ENCODE measurements around the gene MOB3A. TPM values are rescaled to one million over a fixed set of nuclear protein-coding genes. Genes with fewer than 3 reads are reported as not detected.
A peak's percentile ranks its signal among the peaks of the same experiment; 100 is the strongest.

Gene MOB3A
- total and polyA plus RNA-seq, 2 of the 13 experiments (the other 11 are each of a cell fraction or from before 2014, with no cell fraction given): 3.5 to 17.8 TPM

DNA sequence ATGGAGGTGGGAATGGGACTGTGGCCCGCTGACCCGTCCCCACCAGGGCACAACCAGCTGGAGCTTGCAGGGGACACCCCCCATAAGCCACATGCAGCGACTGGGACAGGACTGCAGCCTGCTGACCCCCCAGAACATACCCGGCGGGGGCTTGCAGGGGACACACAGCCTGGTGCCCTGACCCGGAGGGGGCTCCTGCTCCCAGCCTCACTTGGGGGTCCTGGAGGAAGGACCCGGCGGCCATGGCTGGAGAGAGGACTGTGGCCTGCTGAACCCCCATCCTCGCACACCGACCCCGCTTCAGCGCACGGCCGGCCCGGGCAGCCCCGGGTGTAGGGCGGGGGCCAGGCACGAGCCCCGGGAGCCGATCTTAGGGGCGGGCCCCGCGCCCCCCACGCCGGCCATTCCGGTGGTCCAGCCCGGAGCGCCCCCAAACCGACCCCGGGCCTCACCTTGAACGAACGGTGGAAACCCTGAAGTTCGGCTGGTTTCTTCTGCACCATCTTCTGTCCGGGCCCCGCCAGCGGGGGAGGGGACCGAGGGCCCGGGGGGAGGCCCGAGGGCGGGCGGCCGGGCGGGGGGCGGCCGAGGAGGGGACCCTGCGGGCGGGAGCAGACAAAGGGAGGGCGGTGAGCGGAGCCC, 45.7 kb downstream of the MOB3A start:
- H3K27ac ChIP-seq (ENCODE audit: extremely low read length, insufficient read depth, low read length): peak overlapping the region; percentile 63
- H3K4me2 ChIP-seq (ENCODE audit: low read depth, low read length): peak overlapping the region; percentile 88
- H3K36me3 ChIP-seq (replicated peaks in 1 of 2; ENCODE audit: control insufficient read depth in 1 of 2, insufficient read depth in 2 of 2, low read length in 2 of 2): peaks cover 5 to 16% of the 10 kb centered on the region in 2 experiments
- intact Hi-C loops (cut with micrococcal nuclease; ENCODE audit: unreplicated experiment): no loop called here
- peaks cover 34% of the 10 kb centered on the region for H3K79me2 ChIP-seq (ENCODE audit: insufficient read depth, low read length)
- no peaks in the 10 kb centered on the region for H3K9me3 ChIP-seq (ENCODE audit: low read length)
- peak; percentile 11 for ATAC-seq
- H3K4me1 ChIP-seq (ENCODE audit: insufficient read depth, low read length): peaks cover 72% of the 10 kb centered on the region
- POLR2A ChIA-PET: interaction anchor here (1.1 to 2.4 kb wide), 7 partner anchors 9 to 35 kb away, joined by 6 to 26 read pairs (median 8); partner anchors contain the start of gene BTBD2
- peaks cover 40% of the 10 kb centered on the region for H4K20me1 ChIP-seq (ENCODE audit: insufficient read depth, low read length)
- no TSS peak for BruUV-seq (replicated peaks)
- H3K9ac ChIP-seq (ENCODE audit: insufficient read depth, low read depth, low read length): peak overlapping the region; percentile 86
- no peaks in the 10 kb centered on the region for H3K27me3 ChIP-seq (ENCODE audit: control insufficient read depth in 1 of 2, insufficient read depth in 2 of 2, low read length in 2 of 2)
- in situ Hi-C loops (cut with HindIII; ENCODE audit: extremely low pct_ligation_motif_present, low pct_unique_long_range_greater_than_20kb): no loop called here
- no peak for DNase-seq (ENCODE audit: low spot score)
- WGBS (ENCODE audit: low lambda C conversion rate): no CpG with 5 or more reads among the region's 49 CpGs
- H3K4me3 ChIP-seq (replicated peaks in 1 of 3; ENCODE audit: insufficient read depth in 1 of 3, low read depth in 2 of 3, low read length in 3 of 3): peak overlapping the region; percentile 92 to 94 (median 93)
- H2AFZ ChIP-seq (ENCODE audit: low read length): no peak overlapping the region
- FAIRE-seq: no peak
- CTCF ChIA-PET (ENCODE audit: low intra/inter-chr PET ratio, low total read pairs): no interaction called here
- TF ChIP-seq, protein P1, sequence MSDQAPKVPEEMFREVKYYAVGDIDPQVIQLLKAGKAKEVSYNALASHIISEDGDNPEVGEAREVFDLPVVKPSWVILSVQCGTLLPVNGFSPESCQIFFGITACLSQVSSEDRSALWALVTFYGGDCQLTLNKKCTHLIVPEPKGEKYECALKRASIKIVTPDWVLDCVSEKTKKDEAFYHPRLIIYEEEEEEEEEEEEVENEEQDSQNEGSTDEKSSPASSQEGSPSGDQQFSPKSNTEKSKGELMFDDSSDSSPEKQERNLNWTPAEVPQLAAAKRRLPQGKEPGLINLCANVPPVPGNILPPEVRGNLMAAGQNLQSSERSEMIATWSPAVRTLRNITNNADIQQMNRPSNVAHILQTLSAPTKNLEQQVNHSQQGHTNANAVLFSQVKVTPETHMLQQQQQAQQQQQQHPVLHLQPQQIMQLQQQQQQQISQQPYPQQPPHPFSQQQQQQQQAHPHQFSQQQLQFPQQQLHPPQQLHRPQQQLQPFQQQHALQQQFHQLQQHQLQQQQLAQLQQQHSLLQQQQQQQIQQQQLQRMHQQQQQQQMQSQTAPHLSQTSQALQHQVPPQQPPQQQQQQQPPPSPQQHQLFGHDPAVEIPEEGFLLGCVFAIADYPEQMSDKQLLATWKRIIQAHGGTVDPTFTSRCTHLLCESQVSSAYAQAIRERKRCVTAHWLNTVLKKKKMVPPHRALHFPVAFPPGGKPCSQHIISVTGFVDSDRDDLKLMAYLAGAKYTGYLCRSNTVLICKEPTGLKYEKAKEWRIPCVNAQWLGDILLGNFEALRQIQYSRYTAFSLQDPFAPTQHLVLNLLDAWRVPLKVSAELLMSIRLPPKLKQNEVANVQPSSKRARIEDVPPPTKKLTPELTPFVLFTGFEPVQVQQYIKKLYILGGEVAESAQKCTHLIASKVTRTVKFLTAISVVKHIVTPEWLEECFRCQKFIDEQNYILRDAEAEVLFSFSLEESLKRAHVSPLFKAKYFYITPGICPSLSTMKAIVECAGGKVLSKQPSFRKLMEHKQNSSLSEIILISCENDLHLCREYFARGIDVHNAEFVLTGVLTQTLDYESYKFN (CRISPR knock-in tag; conservative IDR thresholded peaks at IDR 0.05): 0 out of 2 replicates have a peak, but pooled peaks have one; percentile 8
- TF ChIP-seq MEIS1 (CRISPR knock-in tag; IDR thresholded peaks at IDR 0.05; ENCODE audit: borderline replicate concordance) (no peak), KLF6 (CRISPR knock-in tag; IDR thresholded peaks at IDR 0.05) (no peak), ZNF839 (CRISPR knock-in tag; IDR thresholded peaks at IDR 0.05; ENCODE audit: borderline replicate concordance) (no peak), RAD21 (CRISPR knock-in tag; IDR thresholded peaks at IDR 0.05) (peak; percentile 7; the same call in 1 of the 2 replicates), SIN3A (IDR thresholded peaks at IDR 0.05; ENCODE audit: borderline replicate concordance, low read depth, low read length) (no peak), SP2 (CRISPR knock-in tag; IDR thresholded peaks at IDR 0.05) (peak; percentile 32; the same call in 1 of the 2 replicates), ZNF230 (CRISPR knock-in tag; IDR thresholded peaks at IDR 0.05) (0 out of 2 replicates have a peak, but pooled peaks have one; percentile 16), ZNF572 (CRISPR knock-in tag; IDR thresholded peaks at IDR 0.05) (no peak), ZMAT3 (CRISPR knock-in tag; conservative IDR thresholded peaks at IDR 0.05) (no peak), POLR2AphosphoS2 (IDR thresholded peaks at IDR 0.05; ENCODE audit: low read depth, low read length) (no peak), ZNF766 (CRISPR knock-in tag; IDR thresholded peaks at IDR 0.05; ENCODE audit: borderline replicate concordance) (no peak), ZNF446 (CRISPR knock-in tag; IDR thresholded peaks at IDR 0.05) (no peak)
- TF ChIP-seq, protein P2, sequence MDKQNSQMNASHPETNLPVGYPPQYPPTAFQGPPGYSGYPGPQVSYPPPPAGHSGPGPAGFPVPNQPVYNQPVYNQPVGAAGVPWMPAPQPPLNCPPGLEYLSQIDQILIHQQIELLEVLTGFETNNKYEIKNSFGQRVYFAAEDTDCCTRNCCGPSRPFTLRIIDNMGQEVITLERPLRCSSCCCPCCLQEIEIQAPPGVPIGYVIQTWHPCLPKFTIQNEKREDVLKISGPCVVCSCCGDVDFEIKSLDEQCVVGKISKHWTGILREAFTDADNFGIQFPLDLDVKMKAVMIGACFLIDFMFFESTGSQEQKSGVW (CRISPR knock-in tag; IDR thresholded peaks at IDR 0.05; ENCODE audit: borderline replicate concordance): no peak
- TF ChIP-seq, protein P3, sequence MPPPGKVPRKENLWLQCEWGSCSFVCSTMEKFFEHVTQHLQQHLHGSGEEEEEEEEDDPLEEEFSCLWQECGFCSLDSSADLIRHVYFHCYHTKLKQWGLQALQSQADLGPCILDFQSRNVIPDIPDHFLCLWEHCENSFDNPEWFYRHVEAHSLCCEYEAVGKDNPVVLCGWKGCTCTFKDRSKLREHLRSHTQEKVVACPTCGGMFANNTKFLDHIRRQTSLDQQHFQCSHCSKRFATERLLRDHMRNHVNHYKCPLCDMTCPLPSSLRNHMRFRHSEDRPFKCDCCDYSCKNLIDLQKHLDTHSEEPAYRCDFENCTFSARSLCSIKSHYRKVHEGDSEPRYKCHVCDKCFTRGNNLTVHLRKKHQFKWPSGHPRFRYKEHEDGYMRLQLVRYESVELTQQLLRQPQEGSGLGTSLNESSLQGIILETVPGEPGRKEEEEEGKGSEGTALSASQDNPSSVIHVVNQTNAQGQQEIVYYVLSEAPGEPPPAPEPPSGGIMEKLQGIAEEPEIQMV (CRISPR knock-in tag; IDR thresholded peaks at IDR 0.05; ENCODE audit: low read depth): 0 out of 2 replicates have a peak, but pooled peaks have one; percentile 64
- TF ChIP-seq, protein P4, sequence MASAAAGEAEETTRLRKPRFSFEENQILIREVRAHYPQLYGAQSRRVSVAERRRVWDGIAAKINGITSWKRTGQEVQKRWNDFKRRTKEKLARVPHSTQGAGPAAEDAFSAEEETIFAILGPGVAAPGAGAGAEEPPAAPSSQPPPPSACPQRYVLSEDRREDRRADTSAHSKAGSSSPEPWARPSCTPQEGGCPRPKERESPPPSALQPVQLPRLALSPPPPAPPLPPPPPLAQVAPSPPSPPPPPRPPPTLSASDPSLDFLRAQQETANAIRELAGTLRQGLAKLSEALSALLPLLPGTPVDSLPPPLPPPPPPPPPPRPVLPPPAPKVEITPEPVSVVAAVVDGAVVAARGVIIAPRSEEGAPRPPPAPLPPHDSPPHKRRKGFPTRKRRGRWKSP (CRISPR knock-in tag; IDR thresholded peaks at IDR 0.05): 0 out of 2 replicates have a peak, but pooled peaks have one; percentile 24
- TF ChIP-seq, protein P5, sequence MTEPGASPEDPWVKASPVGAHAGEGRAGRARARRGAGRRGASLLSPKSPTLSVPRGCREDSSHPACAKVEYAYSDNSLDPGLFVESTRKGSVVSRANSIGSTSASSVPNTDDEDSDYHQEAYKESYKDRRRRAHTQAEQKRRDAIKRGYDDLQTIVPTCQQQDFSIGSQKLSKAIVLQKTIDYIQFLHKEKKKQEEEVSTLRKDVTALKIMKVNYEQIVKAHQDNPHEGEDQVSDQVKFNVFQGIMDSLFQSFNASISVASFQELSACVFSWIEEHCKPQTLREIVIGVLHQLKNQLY (CRISPR knock-in tag; IDR thresholded peaks at IDR 0.05): no peak

All from HepG2 (cell line).